GM18870 (cell line): Measurements from ENCODE around the gene TMTC1.

ENCODE experiments used
- ATAC-seq: cut with Tn5 transposase; IDR thresholded peaks from one replicate; pipeline ENCODE4 v1.9.1; 2021; ENCODE audit warnings: moderate library complexity; ENCODE audit not compliant: unreplicated experiment

TMTC1 gene

DNA sequence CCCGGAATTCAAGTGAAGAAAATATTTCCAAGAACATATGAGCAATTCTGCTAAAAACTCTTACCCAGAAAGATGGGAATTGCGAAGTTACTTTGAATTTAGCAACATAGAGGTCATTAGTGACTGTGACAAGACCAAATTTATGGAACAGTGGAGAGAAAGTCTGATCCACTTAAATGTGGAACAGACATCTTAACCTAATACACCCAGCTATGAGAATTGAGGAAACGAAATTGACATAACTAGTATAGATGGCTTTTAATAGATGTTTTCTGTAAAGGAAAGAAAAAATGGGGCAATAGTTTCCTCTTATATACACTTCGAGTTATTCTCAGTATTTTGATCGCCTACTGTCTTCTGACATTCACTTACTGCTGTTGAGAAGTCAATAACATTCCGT lies 290.9 kb downstream of the TMTC1 start:
- no peak for ATAC-seq

DNA sequence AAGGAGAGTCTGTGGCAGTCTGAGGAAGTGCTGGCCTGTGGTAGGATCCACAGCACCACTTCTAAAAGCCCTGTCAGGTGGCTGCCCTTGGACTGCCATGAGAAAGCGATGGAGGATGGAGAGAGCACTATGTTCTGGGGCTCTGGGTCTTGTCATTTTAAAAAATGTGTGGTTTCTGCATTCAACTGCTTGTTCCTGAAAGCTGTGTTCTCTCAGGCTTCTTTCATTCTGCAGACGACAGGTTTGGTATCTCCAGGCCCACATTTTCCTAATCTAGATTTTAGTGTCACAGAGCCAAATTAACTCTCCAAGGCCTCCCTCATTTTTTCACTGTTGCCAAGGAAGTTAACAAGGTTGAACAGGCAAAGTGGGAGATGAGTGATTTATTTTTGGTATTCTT lies 296.8 kb downstream of the TMTC1 start:
- no peak for ATAC-seq

DNA sequence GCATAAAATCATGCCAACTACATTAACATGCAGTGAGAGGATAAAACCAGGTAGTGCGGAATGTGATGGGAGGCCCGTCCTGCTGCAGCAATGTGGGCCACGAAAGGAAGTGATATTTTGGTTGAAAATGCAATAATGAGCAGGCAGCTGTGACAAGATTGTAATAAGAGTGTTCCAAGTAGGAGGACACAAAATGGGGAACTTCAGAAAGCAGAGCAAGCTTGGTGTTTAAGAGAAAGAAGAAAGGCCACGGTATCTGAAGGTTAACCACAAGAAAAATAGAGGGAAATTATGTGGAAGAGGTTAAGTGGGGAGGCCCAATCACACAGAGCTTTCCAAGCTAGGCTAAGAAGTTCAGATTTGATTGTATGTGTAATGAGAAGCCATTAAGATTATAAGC lies 320.5 kb downstream of the TMTC1 start:
- ATAC-seq: no peak

DNA sequence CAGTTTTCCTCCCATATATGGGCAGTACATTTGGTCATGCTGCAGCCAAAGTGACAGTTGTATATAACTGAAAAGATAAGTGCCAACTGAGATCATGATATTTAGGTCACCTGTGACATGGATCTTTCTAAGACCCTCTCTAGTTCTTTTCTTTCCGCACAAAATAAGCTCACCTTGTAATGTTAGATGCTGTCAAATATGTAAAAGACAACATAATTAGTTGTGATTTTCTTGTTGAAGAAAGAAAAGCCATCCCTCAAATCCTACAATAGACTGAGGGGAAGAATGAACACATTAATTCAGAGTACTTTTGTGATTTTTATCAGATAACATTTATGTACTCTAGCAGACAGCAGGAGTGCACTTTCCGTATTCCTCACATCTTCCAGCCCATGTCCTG lies 323.7 kb downstream of the TMTC1 start:
- ATAC-seq: no peak

DNA sequence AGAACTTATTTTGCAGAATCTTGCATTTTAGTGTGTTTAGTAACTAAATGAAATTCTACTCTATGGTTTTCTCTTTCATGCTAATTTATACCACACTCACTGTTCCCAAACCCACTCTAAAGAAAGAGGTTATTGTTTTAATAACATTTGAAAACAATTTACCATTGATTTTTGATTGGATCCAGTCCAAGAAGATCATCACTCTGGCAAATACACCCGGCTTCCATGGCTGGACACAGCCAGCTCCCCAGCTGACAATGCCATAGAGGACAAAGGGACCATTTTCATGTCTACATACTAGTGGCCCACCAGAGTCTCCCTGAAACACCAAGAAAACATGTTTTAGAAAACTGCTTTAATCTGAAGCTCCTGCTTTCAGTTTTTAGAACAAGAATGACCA lies 328.7 kb downstream of the TMTC1 start:
- ATAC-seq: no peak

DNA sequence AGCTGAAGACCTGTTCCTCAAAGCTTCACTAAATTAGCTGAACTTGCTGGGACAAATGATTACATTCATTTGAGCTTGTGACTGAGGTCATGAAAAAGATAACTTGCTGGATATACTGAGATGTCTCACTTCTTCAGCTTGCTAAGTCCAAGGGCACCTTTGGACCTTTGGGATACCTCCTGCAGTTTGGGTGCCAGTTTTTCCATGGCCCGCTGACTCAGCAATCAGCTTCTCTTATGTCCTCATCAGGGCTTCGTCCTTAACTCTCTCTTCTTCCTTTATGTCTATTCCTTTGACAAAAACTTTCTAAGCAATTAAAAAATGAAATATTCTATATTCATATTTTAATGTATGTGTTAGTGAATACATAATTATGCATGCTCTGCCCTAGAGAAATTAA lies 331.9 kb downstream of the TMTC1 start:
- no peak for ATAC-seq
